Measurements from ENCODE around the gene DYSF. TPM values are rescaled to one million over a fixed set of nuclear protein-coding genes. Genes with fewer than 3 reads are reported as not detected.

DYSF gene
- total RNA-seq, 1 experiment from 2014 or later = 5.5 TPM

GRCh38 chr2:71706121-71706520 lies 252.8 kb downstream of the DYSF start:
- Histone ChIP-seq H3T11ph (ENCODE audit: low read length) (no peak overlapping the region), H4K8ac (replicated peaks; ENCODE audit: insufficient read length, low read depth, low read length) (no peak overlapping the region), H2BK120ac (ENCODE audit: low read depth, low read length, poor library complexity, severe bottlenecking) (no peak overlapping the region), H3K9me3 (ENCODE audit: control insufficient read depth, low read depth, low read length) (no peaks in the 10 kb centered on the region), H3K79me1 (ENCODE audit: insufficient read depth, low read depth, low read length, poor library complexity, severe bottlenecking) (no peaks in the 10 kb centered on the region), H3K27me3 (ENCODE audit: insufficient read depth, low read length) (no peaks in the 10 kb centered on the region), H3K27ac (ENCODE audit: insufficient read length, low read depth, low read length) (no peak overlapping the region), H2AFZ (ENCODE audit: low read length) (no peak overlapping the region), H3K23me2 (ENCODE audit: insufficient read length, low read depth, low read length, poor library complexity, severe bottlenecking) (peaks cover 2% of the 10 kb centered on the region), H2BK20ac (ENCODE audit: low read depth, low read length, poor library complexity, severe bottlenecking) (no peak overlapping the region), H4K20me1 (ENCODE audit: control insufficient read depth, insufficient read depth, insufficient read length) (no peaks in the 10 kb centered on the region), H2BK5ac (ENCODE audit: insufficient read length, low read length) (no peak overlapping the region), H3K4me1 (ENCODE audit: insufficient read depth, low read length) (no peaks in the 10 kb centered on the region), H3K23ac (ENCODE audit: insufficient read length, low read depth, low read length) (no peak overlapping the region), H2BK15ac (ENCODE audit: low read depth, low read length) (no peak overlapping the region), H2AK5ac (ENCODE audit: insufficient read length, low read length) (no peak overlapping the region), H3K14ac (ENCODE audit: insufficient read depth, low read length) (peak overlapping the region; percentile 33; the same call in 1 of the 2 replicates), H3K4ac (ENCODE audit: low read depth, low read length) (no peak overlapping the region), H3K9ac (ENCODE audit: extremely low read depth, insufficient read length, low read length) (no peak overlapping the region), H2BK12ac (ENCODE audit: insufficient read length, low read depth, low read length) (no peak overlapping the region), H4K5ac (ENCODE audit: insufficient read length, low read depth, low read length) (no peak overlapping the region), H3K18ac (ENCODE audit: insufficient read length, low read depth, low read length) (no peak overlapping the region), H3K79me2 (ENCODE audit: insufficient read depth, low read length) (no peaks in the 10 kb centered on the region), H3K4me2 (ENCODE audit: insufficient read depth, insufficient read length, low read length) (no peak overlapping the region), H4K91ac (ENCODE audit: insufficient read length, low read depth, low read length) (no peak overlapping the region), H3K56ac (ENCODE audit: insufficient read length, low read depth, low read length) (no peak overlapping the region)
- Mint-ChIP-seq H3K36me3 (ENCODE audit: insufficient read depth in 1 of 3, low read depth in 3 of 3) (no peaks in the 10 kb centered on the region), H3K27ac (no peak overlapping the region; a peak in 2 of 7 replicates), H3K9me3 (no peaks in the 10 kb centered on the region), H3K4me3 (no peak overlapping the region), H3K27me3 (ENCODE audit: low read depth) (peaks cover 3% of the 10 kb centered on the region; the same call in 1 of the 2 replicates), H3K4me1 (peaks cover 5 to 7% of the 10 kb centered on the region in 2 experiments; a peak in 3 of 4 replicates)
- no CpG with 5 or more reads among the region's 4 CpGs for WGBS (ENCODE audit: extremely low coverage, insufficient read length, low lambda C conversion rate)
- TF ChIP-seq CTCF (conservative IDR thresholded peaks at IDR 0.05) = no peak
- DNase-seq = no peak

All from H9 (cell line).